ENCODE data around the gene SPRED2.
A peak's percentile ranks its signal among the peaks of the same experiment; 100 is the strongest.

The SPRED2 gene

GRCh38 chr2:65432227-65433190 is at the start of gene SPRED2:
SPRED2 (minus strand) TSS chr2:65432599; CDS start chr2:65431987, 612 bp downstream.
- peak; percentile 33 for DNase-seq

DNA sequence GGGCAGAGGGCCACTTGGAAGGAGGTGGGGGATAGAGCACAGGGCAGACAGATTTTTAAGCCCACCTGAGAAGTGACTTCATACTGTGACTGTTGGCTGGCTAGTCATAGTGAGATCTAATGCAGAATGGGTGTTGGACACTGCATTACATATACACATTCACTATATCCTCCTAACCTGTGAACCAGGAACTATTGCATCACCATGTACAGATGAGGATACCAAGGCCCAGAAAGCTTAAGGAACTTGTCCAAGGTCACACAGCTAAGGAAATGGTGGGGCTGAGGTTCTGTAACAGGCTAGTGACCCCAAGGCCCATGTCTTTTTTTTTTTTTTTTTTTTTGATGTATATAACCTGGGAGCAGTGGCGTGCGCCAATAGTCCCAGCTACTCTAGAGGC is 49.6 kb upstream of the SPRED2 start:
- DNase-seq: no peak

DNA sequence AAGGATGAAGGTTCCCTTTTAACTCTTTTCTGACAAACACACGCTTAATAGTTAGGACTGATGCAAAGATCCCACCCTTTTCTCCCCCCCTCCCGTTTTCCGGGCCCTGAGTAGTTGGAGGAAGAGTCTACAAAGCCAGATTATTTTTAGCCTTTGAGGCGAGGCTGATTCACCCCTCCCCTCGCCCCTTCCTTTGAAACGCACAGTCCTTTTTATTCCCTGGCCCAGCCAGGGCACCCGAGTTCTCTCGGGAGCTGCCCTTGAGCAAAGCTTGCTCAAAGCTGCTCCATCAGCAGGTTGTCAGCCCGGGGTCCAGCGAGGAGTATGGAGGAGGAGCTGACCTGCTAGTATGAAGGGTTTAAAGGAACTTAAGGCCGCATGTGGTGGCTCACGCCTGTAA is 47.1 kb upstream of the SPRED2 start:
- DNase-seq: no peak

DNA sequence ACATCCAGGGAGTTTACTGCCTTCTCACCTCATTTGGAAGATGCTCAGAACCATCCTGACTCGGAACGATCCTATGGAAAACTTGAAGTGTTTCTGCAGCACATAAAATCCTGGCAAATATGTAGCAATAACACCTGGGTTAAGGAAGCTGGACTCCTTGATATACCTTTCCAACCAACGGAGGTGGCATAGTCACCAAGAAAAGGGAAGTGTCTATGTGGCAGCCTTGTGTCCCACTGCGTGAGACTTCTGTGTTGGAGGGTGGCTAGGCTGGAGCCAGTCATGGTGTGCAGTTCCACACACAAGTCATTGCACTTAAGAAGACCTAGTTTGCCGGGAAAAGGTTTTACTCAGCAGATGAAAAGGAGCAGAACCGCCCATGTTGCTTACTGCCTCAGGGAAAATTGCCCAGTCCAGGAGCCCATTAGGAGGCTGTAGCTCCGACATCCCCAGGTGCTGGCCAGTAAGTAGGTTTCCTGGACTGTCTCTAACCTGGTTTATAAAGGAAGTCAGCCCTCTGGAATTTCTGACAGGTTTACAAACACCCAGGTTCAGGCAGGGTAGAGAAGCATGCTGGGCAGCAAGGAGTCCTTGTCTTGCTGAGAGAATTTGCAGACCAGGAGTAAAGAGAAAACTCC is 46.2 kb upstream of the SPRED2 start:
- no peak for DNase-seq

- no peak for DNase-seq
Observed at GRCh38 chr2:65477590-65477989, 45.2 kb upstream of the SPRED2 start.

GRCh38 chr2:65476778-65477177 is 44.4 kb upstream of the SPRED2 start:
- no peak for DNase-seq

DNA sequence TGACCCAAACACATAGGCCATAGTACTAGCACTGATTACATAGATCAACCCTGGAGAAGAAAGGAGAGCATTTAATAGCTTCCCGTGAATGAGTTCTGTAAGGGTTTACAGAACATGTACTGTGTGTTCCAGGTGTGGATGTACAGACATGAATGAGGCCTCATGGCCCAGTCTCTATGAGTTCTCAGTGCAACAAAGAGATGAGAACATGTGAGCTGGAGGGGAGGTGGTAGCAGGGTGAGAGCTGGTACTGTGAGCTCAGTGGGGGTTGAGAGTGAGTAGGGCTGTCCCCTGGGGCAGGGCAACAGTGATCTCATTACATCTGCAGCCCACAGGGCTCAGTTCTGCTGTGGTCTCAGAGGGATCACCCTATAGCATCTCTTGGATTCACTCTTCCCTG is 42.6 kb upstream of the SPRED2 start:
- no peak for DNase-seq

DNA sequence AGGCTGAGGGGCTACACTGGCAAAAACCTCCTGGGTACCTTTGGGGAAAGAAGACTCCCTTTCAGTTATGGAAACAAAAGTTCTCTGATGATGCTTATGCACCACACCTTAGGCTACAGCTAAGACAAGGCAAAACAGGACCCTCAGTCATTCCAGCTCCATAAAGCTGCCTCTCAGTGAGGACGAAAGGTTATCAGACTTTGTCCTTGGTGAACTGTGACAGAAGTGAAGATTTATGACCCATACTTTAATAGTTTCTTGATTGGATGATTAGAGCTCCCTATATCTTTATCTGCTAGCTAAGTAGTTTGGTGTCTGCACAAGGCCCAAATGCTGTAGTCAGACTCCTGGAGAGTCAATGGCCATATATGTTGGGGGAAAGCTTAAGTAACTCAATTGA is 40.6 kb upstream of the SPRED2 start:
- no peak for DNase-seq

GRCh38 chr2:65471409-65471808 is 39.0 kb upstream of the SPRED2 start:
- DNase-seq: no peak

- no peak for DNase-seq
Observed at GRCh38 chr2:65466551-65466950, 34.2 kb upstream of the SPRED2 start.

GRCh38 chr2:65465857-65466256 is 33.5 kb upstream of the SPRED2 start:
- no peak for DNase-seq

DNA sequence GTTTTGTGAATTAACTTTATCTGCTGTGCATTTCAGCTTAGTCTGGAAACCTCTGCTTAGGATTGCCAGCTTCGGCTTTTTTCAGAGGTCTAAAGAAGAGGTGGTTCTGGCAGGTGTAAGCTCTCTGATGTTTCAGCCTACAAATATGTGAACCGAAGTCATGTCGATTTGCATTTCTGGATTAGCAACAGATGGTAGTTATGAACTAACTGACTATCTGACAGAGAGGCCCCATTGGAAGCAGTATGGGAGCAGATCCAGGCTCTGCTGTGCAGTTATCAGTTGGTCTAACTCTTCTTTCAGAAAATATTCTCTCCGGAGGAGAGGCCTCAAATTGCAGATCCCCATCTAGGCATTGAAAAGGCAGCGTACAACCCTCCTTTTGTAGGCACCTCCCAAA is 32.7 kb upstream of the SPRED2 start:
- no peak for DNase-seq

GRCh38 chr2:65464604-65465003 is 32.2 kb upstream of the SPRED2 start:
- no peak for DNase-seq

DNA sequence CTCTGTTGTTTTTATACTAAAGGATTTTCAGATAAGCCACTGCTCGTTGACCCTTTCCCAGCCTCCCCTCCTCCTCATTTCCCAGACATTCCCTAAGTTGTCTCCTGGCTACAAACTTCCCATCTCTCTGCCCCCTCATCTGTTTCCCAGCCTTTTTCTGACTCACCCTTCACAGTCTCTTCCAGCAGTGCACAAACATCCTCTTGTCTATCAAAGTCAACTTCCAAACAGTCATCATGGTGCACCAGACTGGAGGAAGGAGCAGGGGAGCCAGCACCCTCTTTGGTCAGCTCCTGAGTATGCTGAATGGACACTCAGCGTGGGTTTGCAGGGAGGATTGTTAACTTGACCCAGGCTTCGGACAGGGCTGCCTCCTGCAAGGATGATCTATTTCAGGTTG is 26.6 kb upstream of the SPRED2 start:
- DNase-seq: no peak

DNA sequence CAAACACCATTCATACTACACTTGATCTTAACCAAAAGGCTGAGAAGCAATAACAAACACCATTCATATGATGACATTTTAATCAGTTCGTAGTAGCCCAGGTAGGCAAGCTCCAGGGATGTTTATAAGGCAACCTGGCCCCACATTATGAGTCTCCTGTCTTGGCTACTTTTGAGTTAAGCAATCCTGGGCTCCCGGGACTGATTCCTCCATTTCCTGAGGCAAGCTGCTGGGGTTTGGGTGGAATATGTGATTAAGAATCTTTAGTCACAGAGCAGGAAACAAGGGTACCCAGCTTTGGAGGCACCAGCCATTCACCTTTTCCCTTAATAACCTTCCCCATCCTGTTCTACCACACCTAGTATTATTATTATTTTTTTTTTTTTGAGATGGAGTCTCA is 24.5 kb upstream of the SPRED2 start:
- DNase-seq: no peak

DNA sequence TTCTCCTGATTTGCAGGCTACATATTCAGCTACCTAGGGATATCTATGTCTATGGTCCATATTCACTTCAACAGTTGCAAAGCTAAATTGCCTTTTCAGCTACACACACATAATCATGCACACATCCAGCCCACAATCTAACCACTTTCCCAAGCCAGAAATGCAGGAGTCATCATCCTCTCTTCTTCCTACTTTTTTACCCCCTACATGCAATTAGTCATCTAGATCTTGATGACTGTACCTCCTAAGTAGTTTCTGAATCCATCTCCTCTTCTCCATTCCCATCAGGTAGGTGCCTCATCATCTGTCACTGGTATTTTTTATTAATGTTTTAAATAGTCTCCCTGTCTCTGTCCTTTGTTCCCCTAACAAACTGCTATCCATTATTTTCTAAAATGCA is 23.7 kb upstream of the SPRED2 start:
- no peak for DNase-seq

GRCh38 chr2:65453916-65454315 is 21.5 kb upstream of the SPRED2 start:
- DNase-seq: no peak

DNA sequence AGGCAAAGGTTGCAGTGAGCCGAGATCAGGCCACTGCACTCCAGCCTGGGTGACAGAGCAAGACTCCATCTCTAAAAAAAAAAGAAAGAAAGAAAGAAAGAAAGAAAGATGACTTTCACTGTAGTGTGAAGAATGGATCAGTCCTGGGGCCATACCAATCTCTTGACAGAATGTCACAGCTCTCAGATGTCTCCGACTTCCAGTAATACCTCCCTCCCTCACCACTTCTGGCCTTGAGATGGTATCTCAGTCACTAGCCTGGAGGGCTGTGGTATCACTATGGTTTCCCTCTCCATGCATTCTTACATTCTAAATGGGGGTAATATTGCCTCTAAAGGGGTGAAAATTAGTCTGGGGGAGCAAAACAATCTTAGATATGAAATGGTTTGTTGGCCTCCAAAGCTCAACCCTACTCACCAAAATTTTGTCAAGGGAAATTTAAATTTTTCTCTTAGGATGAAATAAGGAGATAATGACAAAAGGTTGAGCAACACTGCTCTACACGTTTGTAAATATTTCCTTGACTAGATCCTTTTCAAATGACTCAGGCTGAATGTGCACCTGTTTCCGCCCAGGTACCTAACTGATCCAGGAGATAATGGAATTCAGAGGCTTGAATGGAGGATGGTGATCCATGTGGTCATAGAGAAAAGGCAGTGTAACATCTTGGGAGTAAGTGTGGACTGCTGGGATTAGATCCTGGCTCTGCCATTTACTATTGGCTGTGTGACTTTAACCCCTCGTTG is 19.9 kb upstream of the SPRED2 start:
- no peak for DNase-seq

DNA sequence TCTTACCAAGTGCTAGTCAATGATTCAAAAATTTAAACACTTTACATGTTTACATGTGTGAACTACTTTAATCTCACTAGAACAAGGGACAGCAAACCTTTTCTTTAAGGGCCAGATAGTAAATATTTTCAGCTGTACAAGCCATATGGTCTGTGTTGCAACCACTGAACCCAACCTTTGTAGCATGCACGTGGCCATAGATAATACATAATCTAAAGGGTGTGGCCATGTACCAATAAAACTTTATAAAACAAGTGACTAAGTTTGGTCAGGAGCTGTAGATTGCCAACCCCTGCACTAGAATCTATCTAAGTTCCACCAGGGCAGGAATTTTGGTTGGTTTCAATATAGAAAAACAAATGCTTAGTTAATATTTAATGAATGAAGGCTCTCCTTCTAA is 18.4 kb upstream of the SPRED2 start:
- no peak for DNase-seq

GRCh38 chr2:65450393-65450792 is 18.0 kb upstream of the SPRED2 start:
- no peak for DNase-seq

DNA sequence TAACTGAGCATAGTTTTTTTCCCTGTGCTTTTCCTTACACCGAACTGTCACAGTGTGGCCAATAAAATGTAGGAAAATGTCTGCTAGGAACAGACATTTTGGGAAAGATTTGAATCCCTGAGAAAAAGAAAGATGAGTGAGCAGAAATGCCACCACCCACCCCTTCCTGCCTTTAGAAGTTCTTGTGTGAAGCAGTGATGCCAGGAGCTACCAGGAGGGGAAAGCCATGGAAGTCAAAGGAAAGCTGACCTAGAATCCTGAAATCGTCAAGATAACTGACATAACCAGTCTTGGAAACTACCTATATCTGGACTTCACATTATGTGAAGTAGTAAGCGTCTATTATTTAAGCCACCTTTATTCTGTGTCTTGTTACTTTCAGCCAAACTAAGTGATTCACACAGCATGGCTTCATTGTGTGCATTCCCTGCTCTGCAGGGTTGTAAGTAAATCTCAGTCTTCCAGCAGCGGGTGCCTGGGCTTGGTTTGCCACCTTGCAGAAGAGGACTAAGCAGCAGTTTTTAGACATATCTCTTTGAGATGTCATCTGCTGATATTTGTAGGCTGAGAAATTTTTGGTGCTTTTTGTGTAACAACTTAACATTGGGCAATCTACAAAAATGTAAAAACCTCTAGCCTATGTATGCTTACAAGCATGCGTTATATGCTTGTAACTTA is 11.2 kb upstream of the SPRED2 start:
- DNase-seq: no peak

DNA sequence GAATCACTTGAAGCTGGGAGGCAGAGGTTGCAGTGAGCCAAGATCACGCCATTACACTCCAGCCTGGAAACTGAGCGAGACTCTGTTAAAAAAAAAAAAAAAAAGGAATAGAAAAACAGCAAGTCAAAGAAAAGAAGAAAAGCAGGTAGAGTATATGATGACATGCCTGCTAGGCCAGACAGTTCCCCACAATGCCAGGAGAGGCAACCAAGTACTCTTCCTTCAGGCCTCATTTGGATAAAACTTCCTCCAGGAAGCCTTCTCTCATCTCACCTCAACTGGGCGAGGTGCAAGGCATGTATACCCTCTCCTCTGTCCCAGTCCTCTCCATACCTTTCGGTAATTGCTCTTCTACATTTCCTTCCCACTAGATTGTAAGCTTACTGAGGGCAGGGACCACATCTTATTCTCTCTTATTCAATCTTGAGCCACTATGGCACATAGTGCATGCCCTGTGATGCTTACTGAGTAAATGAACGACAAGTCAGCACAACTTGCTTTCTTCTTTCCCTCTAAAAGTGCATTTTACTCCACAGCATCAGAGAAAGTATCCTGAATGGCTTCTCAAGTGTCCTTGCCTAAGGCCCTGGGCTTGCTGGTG is 10.1 kb upstream of the SPRED2 start:
- DNase-seq: no peak

Measured in activated CD4-positive, alpha-beta T cell treated with anti-CD3 and anti-CD28 coated beads for 1 hour (primary cell).